Mesendoderm (in vitro differentiated cells): ENCODE results near the gene CNPY3.
A peak's percentile ranks its signal among the peaks of the same experiment; 100 is the strongest.

Experiments
- DNase-seq: peaks from one replicate; pipeline ENCODE4 v3.0.0; 2013
- H2AK5ac ChIP-seq: 2 replicates; pipeline ENCODE4 v1.6.1; 2013; ENCODE audit warnings: low read length, inconsistent platforms
- H2BK120ac ChIP-seq: 2 replicates; pipeline ENCODE4 v1.6.1; 2013; ENCODE audit warnings: low read depth, mild to moderate bottlenecking, low read length, moderate library complexity, mixed read lengths
- H2BK15ac ChIP-seq: replicated peaks from 2 replicates; pipeline ENCODE4 v1.6.1; 2013; ENCODE audit warnings: low read depth, mild to moderate bottlenecking, moderate library complexity
- H2BK5ac ChIP-seq: 2 replicates; pipeline ENCODE4 v1.6.1; 2013; ENCODE audit warnings: low read length, inconsistent platforms
- H3K18ac ChIP-seq: 2 replicates; pipeline ENCODE4 v1.6.1; 2013; ENCODE audit warnings: mild to moderate bottlenecking, low read length, mixed read lengths
- H3K23ac ChIP-seq: one replicate; pipeline ENCODE4 v1.6.1; 2013; ENCODE audit warnings: low read length
- H3K27ac ChIP-seq: 2 replicates; pipeline ENCODE4 v1.5.1; 2013; ENCODE audit warnings: low read depth, mild to moderate bottlenecking, inconsistent platforms, low read length, moderate library complexity
- H3K27me3 ChIP-seq: 2 replicates; pipeline ENCODE4 v1.6.1; 2013; ENCODE audit warnings: low read length, control low read depth, mild to moderate bottlenecking, inconsistent platforms; ENCODE audit not compliant: insufficient read depth, poor library complexity
- H3K36me3 ChIP-seq: 2 replicates; pipeline ENCODE4 v1.6.1; 2013; ENCODE audit warnings: low read length, inconsistent platforms; ENCODE audit not compliant: control insufficient read depth, insufficient read depth
- H3K4ac ChIP-seq: one replicate; pipeline ENCODE4 v1.6.1; 2013; ENCODE audit warnings: low read depth, mild to moderate bottlenecking, low read length, moderate library complexity
- H3K4me1 ChIP-seq: 2 replicates; pipeline ENCODE4 v1.6.1; 2013; ENCODE audit warnings: low read depth, low read length, inconsistent platforms; ENCODE audit not compliant: control insufficient read depth
- H3K4me2 ChIP-seq: 2 replicates; pipeline ENCODE4 v1.6.1; 2013; ENCODE audit warnings: low read length
- H3K4me3 ChIP-seq: 2 replicates; pipeline ENCODE4 v1.5.1; 2013; ENCODE audit warnings: mild to moderate bottlenecking, low read length
- H3K56ac ChIP-seq: one replicate; pipeline ENCODE4 v1.6.1; 2013; ENCODE audit warnings: low read length
- H3K79me1 ChIP-seq: 2 replicates; pipeline ENCODE4 v1.6.1; 2013; ENCODE audit warnings: low read length, inconsistent platforms
- H3K79me2 ChIP-seq: 2 replicates; pipeline ENCODE4 v1.6.1; 2013; ENCODE audit warnings: mild to moderate bottlenecking, low read length; ENCODE audit not compliant: control insufficient read depth, insufficient read depth
- H3K9ac ChIP-seq: 2 replicates; pipeline ENCODE4 v1.6.1; 2013; ENCODE audit warnings: low read length, inconsistent platforms
- H4K5ac ChIP-seq: one replicate; pipeline ENCODE4 v1.6.1; 2013; ENCODE audit warnings: low read length
- H4K8ac ChIP-seq: one replicate; pipeline ENCODE4 v1.6.1; 2013; ENCODE audit warnings: low read depth, mild to moderate bottlenecking, control low read depth, low read length, moderate library complexity
- WGBS: extraction: QIAGEN DNeasy Blood & Tissue Kit; methylation state at CpG from one replicate; pipeline ENCODE4 v1.1.7; 2013; ENCODE audit warnings: low lambda C conversion rate, missing lambda C conversion rate; ENCODE audit not compliant: insufficient coverage; ENCODE audit errors: extremely low coverage; 5-methylcytosine and 5-hydroxymethylcytosine counted together

The CNPY3 gene

GRCh38 chr6:42970871-42971612 is 41.8 kb downstream of the CNPY3 start:
- no peak overlapping the region for H3K23ac ChIP-seq
- H3K36me3 ChIP-seq: no peaks in the 10 kb centered on the region
- no peak overlapping the region for H4K8ac ChIP-seq
- H3K4ac ChIP-seq: no peak overlapping the region
- no CpG with 5 or more reads among the region's 4 CpGs for WGBS
- H3K79me1 ChIP-seq: no peaks in the 10 kb centered on the region
- H3K4me2 ChIP-seq: no peak overlapping the region
- H3K18ac ChIP-seq: no peak overlapping the region
- DNase-seq: peak; percentile 81
- H3K4me3 ChIP-seq: no peak overlapping the region
- no peak overlapping the region for H2BK120ac ChIP-seq
- no peak overlapping the region for H3K27ac ChIP-seq
- H2AK5ac ChIP-seq: no peak overlapping the region
- peaks cover 2% of the 10 kb centered on the region for H3K4me1 ChIP-seq
- H4K5ac ChIP-seq: no peak overlapping the region
- peak overlapping the region; percentile 9 for H3K56ac ChIP-seq
- no peaks in the 10 kb centered on the region for H3K79me2 ChIP-seq
- no peak overlapping the region for H2BK15ac ChIP-seq
- no peak overlapping the region for H3K9ac ChIP-seq
- H3K27me3 ChIP-seq: no peaks in the 10 kb centered on the region
- H2BK5ac ChIP-seq: no peak overlapping the region

GRCh38 chr6:42971746-42972327 is 42.6 kb downstream of the CNPY3 start:
- H2BK5ac ChIP-seq: no peak overlapping the region
- WGBS: no CpG with 5 or more reads among the region's 3 CpGs
- no peak overlapping the region for H2AK5ac ChIP-seq
- no peak overlapping the region for H2BK120ac ChIP-seq
- H3K27ac ChIP-seq: no peak overlapping the region
- H3K4me1 ChIP-seq: peaks cover 2% of the 10 kb centered on the region
- H3K79me1 ChIP-seq: no peaks in the 10 kb centered on the region
- H3K4me2 ChIP-seq: no peak overlapping the region
- H3K18ac ChIP-seq: no peak overlapping the region
- no peak for DNase-seq
- no peak overlapping the region for H3K4me3 ChIP-seq
- no peak overlapping the region for H2BK15ac ChIP-seq
- no peaks in the 10 kb centered on the region for H3K36me3 ChIP-seq
- H4K5ac ChIP-seq: no peak overlapping the region
- H3K9ac ChIP-seq: no peak overlapping the region
- no peaks in the 10 kb centered on the region for H3K27me3 ChIP-seq
- no peak overlapping the region for H4K8ac ChIP-seq
- H3K79me2 ChIP-seq: no peaks in the 10 kb centered on the region
- no peak overlapping the region for H3K56ac ChIP-seq
- no peak overlapping the region for H3K23ac ChIP-seq
- no peak overlapping the region for H3K4ac ChIP-seq

DNA sequence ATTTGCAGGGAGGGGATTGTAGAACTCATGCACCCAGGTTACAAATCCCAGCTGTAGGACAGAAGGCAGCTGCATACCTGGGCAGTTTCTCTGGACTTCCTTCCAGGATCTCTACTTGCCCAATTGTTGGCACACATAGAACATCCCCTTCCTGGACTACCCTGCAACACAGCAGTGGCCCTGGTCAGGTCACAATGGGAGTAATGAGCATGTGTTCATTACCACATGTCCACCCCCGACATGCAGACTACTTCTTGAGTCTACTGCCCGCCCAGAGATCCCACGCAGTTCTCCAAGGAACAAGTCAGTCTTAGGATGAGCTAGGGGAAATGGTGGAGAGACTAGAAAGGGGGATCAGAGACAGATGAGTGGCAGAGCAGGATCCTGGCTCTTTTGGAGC is 44.6 kb downstream of the CNPY3 start:
- Histone ChIP-seq H2BK15ac (no peak overlapping the region), H3K23ac (no peak overlapping the region), H2AK5ac (no peak overlapping the region), H3K18ac (no peak overlapping the region), H4K5ac (no peak overlapping the region), H2BK120ac (no peak overlapping the region), H3K4me1 (peaks cover 2% of the 10 kb centered on the region), H2BK5ac (no peak overlapping the region), H3K79me2 (no peaks in the 10 kb centered on the region), H3K4me2 (no peak overlapping the region), H3K36me3 (no peaks in the 10 kb centered on the region), H3K27ac (no peak overlapping the region), H3K79me1 (no peaks in the 10 kb centered on the region), H3K27me3 (no peaks in the 10 kb centered on the region), H3K56ac (no peak overlapping the region), H3K9ac (no peak overlapping the region), H4K8ac (no peak overlapping the region), H3K4ac (no peak overlapping the region), H3K4me3 (no peak overlapping the region)
- WGBS: no CpG with 5 or more reads among the region's 3 CpGs
- no peak for DNase-seq

DNA sequence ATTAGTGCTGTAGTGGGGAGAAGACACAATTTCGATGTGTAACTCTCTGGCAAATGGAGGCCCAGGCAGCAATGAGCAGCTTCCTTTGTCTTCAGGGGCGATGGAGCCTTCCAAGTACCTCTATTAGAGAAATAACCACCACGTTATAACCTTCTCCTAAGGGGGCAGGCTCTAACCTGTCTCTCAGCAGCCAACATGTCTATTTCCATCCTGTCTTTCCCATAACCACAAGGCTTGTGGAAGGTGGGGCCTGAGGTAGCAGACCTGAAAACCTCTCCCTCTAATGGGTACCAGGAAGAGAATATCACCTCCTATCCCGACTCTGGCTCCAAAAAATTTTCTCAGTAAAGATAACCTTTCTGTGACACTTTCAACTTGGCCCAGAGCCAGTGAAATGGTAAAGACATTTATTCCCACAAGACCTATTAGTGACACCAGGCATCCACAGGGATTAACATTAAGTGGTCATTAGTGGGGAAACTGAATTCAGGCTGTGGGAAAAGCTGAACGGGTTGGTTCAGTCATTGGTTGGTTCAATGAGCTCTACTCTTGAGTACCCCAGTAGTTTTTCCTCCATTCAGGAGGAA is 45.7 kb downstream of the CNPY3 start:
- no peaks in the 10 kb centered on the region for H3K79me1 ChIP-seq
- no peak for DNase-seq
- H2AK5ac ChIP-seq: no peak overlapping the region
- no peak overlapping the region for H3K4ac ChIP-seq
- H2BK5ac ChIP-seq: no peak overlapping the region
- H4K8ac ChIP-seq: no peak overlapping the region
- H3K4me1 ChIP-seq: peaks cover 2% of the 10 kb centered on the region
- H3K27me3 ChIP-seq: no peaks in the 10 kb centered on the region
- no CpG with 5 or more reads among the region's 5 CpGs for WGBS
- no peaks in the 10 kb centered on the region for H3K36me3 ChIP-seq
- no peak overlapping the region for H4K5ac ChIP-seq
- H3K27ac ChIP-seq: no peak overlapping the region
- H3K18ac ChIP-seq: no peak overlapping the region
- H3K23ac ChIP-seq: no peak overlapping the region
- H2BK15ac ChIP-seq: no peak overlapping the region
- H3K4me2 ChIP-seq: no peak overlapping the region
- no peak overlapping the region for H3K4me3 ChIP-seq
- no peak overlapping the region for H3K56ac ChIP-seq
- no peak overlapping the region for H2BK120ac ChIP-seq
- no peaks in the 10 kb centered on the region for H3K79me2 ChIP-seq
- H3K9ac ChIP-seq: no peak overlapping the region

DNA sequence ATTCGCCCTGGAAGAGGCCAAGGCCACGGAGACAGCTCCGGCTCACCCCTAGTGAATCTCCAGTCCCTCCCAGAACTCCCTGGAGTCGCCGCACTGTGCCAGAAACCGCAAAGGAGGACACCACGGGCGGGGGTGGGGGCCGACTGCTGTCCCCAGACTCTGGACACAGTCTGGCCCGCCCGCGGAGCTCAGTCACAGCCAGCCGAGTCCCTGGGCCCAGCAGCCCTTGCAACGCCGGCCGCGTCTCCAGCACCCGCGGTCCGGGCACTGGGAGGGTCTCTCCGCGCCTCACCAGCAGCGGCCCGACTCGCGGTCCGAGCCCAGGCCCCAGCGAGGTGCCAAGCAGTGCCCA is 49.2 kb downstream of the CNPY3 start:
- peak overlapping the region; percentile 23 for H3K4me2 ChIP-seq

More for the DNA sequence above, 49.2 kb downstream of the CNPY3 start:
- Histone ChIP-seq H3K4me1 (no peaks in the 10 kb centered on the region), H2BK15ac (no peak overlapping the region), H3K23ac (no peak overlapping the region), H4K5ac (no peak overlapping the region), H2BK120ac (no peak overlapping the region), H2BK5ac (no peak overlapping the region), H3K56ac (peak overlapping the region; percentile 95), H4K8ac (no peak overlapping the region), H2AK5ac (no peak overlapping the region), H3K4me3 (peak overlapping the region; percentile 88), H3K9ac (peak overlapping the region; percentile 76), H3K36me3 (no peaks in the 10 kb centered on the region), H3K4ac (peak overlapping the region; percentile 25), H3K27me3 (no peaks in the 10 kb centered on the region), H3K27ac (no peak overlapping the region), H3K18ac (peak overlapping the region; percentile 62), H3K79me2 (no peaks in the 10 kb centered on the region), H3K79me1 (no peaks in the 10 kb centered on the region)
- WGBS: no CpG with 5 or more reads among the region's 28 CpGs
- peak; percentile 42 for DNase-seq
